NCI-H1092 (cell line): ENCODE results near the gene SHB.

Experiments used
- DNase-seq: peaks from one replicate; lab custom pipeline; 2025; lab: John Stamatoyannopoulos, UW

The SHB gene

GRCh38 chr9:37953206-37953774 is 115.7 kb downstream of the SHB start:
- DNase-seq, result no peak

- DNase-seq, result no peak
Observed at GRCh38 chr9:37952731-37953130, 116.3 kb downstream of the SHB start.

GRCh38 chr9:37951671-37952449 is 117.2 kb downstream of the SHB start:
- DNase-seq, result no peak

- no peak for DNase-seq
Observed at GRCh38 chr9:37950561-37950960, 118.5 kb downstream of the SHB start.

- no peak for DNase-seq
Observed at GRCh38 chr9:37949576-37949975, 119.5 kb downstream of the SHB start.

- DNase-seq, result no peak
Observed at GRCh38 chr9:37948417-37948980, 120.5 kb downstream of the SHB start.

- no peak for DNase-seq
Observed at GRCh38 chr9:37947977-37948376, 121.0 kb downstream of the SHB start.

- no peak for DNase-seq
Observed at GRCh38 chr9:37947471-37947870, 121.6 kb downstream of the SHB start.

GRCh38 chr9:37946971-37947370 is 122.1 kb downstream of the SHB start:
- no peak for DNase-seq

GRCh38 chr9:37946041-37946440 is 123.0 kb downstream of the SHB start:
- no peak for DNase-seq

- DNase-seq, result no peak
Observed at GRCh38 chr9:37944671-37945481, 124.2 kb downstream of the SHB start.

- DNase-seq, result no peak
Observed at GRCh38 chr9:37944266-37944650, 124.8 kb downstream of the SHB start.

- DNase-seq, result no peak
Observed at GRCh38 chr9:37943345-37944265, 125.4 kb downstream of the SHB start.

GRCh38 chr9:37942621-37943344 is 126.2 kb downstream of the SHB start:
- DNase-seq, result no peak

GRCh38 chr9:37941253-37941652 is 127.8 kb downstream of the SHB start:
- no peak for DNase-seq

- no peak for DNase-seq
Observed at GRCh38 chr9:37939575-37940095, 129.4 kb downstream of the SHB start.

GRCh38 chr9:37938121-37938891 is 130.7 kb downstream of the SHB start:
- DNase-seq, result no peak

- no peak for DNase-seq
Observed at GRCh38 chr9:37937366-37937765, 131.7 kb downstream of the SHB start.

- no peak for DNase-seq
Observed at GRCh38 chr9:37936965-37937364, 132.1 kb downstream of the SHB start.

GRCh38 chr9:37936376-37936775 is 132.7 kb downstream of the SHB start:
- no peak for DNase-seq
